DND-41 (cell line): ENCODE measurements around the gene DGKG.

ENCODE experiments used
- CTCF ChIP-seq: IDR thresholded peaks from 2 replicates; pipeline ENCODE4 v1.5.1; 2012; ENCODE audit warnings: borderline replicate concordance, low read length, moderate library complexity, mild to moderate bottlenecking; ENCODE audit not compliant: poor library complexity, severe bottlenecking; ENCODE audit errors: extremely low read depth
- EZH2 ChIP-seq: IDR thresholded peaks from 3 replicates; pipeline ENCODE4 v1.6.1; 2012; ENCODE audit warnings: borderline replicate concordance, low read depth, mild to moderate bottlenecking, moderate library complexity, low read length, inconsistent platforms; ENCODE audit not compliant: severe bottlenecking

- TF ChIP-seq CTCF (no peak), EZH2 (no peak)
Measured at GRCh38 chr3:186400026-186400425, 38.0 kb upstream of the DGKG start.
